ENCODE measurements around the gene LRP11. TPM values are rescaled to one million over a fixed set of nuclear protein-coding genes. Genes with fewer than 3 reads are reported as not detected.
A peak's percentile ranks its signal among the peaks of the same experiment; 100 is the strongest.
"Not testable (repeated sequence)": the region's sequence is repeated elsewhere in the genome, so short reads cannot be mapped to it uniquely, and the experiment has no call there.

LRP11 gene
- 0.29 TPM in 2 replicates for total RNA-seq

- ChIA-PET CTCF (interaction anchor here (1.0 to 5.0 kb wide), 3 partner anchors 16 to 28 kb away, joined by 3 to 25 read pairs (median 9); no protein-coding TSS in a partner anchor), POLR2A (interaction anchor here (0.9 kb wide), 1 partner anchor 13 kb away, joined by 3 read pairs; no protein-coding TSS in a partner anchor)
- intact Hi-C loops (cut with micrococcal nuclease) = loop anchor here (1.0 to 10.0 kb wide), 7 partner anchors 12 to 297 kb away; partner anchors contain the start of genes GINM1, RAET1G and ULBP2
- Mint-ChIP-seq H3K36me3 (ENCODE audit: low read depth) (no peaks in the 10 kb centered on the region), H3K9me3 (no peaks in the 10 kb centered on the region), H3K4me1 (peaks cover 14% of the 10 kb centered on the region), H3K27ac (no peak within 1 kb of the TSS), H3K27me3 (peaks cover 30% of the 10 kb centered on the region), H3K4me3 (peak within 1 kb of the TSS; percentile 81)
- no peak for TF ChIP-seq CTCF (IDR thresholded peaks at IDR 0.05)
- DNase-seq (peak; percentile 80), ATAC-seq (ENCODE audit: low read depth) (peak; percentile 91)
Measured at GRCh38 chr6:149863698-149864577, at the start of gene LRP11. Gene LRP11, minus strand, starts transcription at chr6:149864359. Its CDS starts 339 bp downstream, at chr6:149864020.

GRCh38 chr6:149913540-149914240 lies 49.5 kb upstream of the LRP11 start:
- no peak for TF ChIP-seq CTCF (IDR thresholded peaks at IDR 0.05)
- H3K27ac Mint-ChIP-seq = no peak overlapping the region
- H3K4me1 Mint-ChIP-seq = no peaks in the 10 kb centered on the region
- ChIA-PET CTCF (no interaction called here), POLR2A (no interaction called here)
- peaks cover 3% of the 10 kb centered on the region for H3K9me3 Mint-ChIP-seq
- H3K4me3 Mint-ChIP-seq = no peak overlapping the region
- DNase-seq (no peak), ATAC-seq (ENCODE audit: low read depth) (no peak)
- peaks cover 39% of the 10 kb centered on the region for H3K27me3 Mint-ChIP-seq
- H3K36me3 Mint-ChIP-seq (ENCODE audit: low read depth) = no peaks in the 10 kb centered on the region
- intact Hi-C loops (cut with micrococcal nuclease) = no loop called here

- Mint-ChIP-seq H3K4me1 (no peaks in the 10 kb centered on the region), H3K9me3 (peaks cover 5% of the 10 kb centered on the region), H3K27ac (no peak overlapping the region), H3K4me3 (no peak overlapping the region), H3K27me3 (peaks cover 33% of the 10 kb centered on the region), H3K36me3 (ENCODE audit: low read depth) (peaks cover under 1% of the 10 kb centered on the region)
- ChIA-PET POLR2A (no interaction called here), CTCF (no interaction called here)
- no peak for TF ChIP-seq CTCF (IDR thresholded peaks at IDR 0.05)
- no peak for DNase-seq
- ATAC-seq (ENCODE audit: low read depth) = no peak
- intact Hi-C loops (cut with micrococcal nuclease) = no loop called here
Measured at GRCh38 chr6:149913085-149913484, 48.9 kb upstream of the LRP11 start.

- H3K4me1 Mint-ChIP-seq; DNase-seq; H3K4me3 Mint-ChIP-seq; H3K9me3 Mint-ChIP-seq; POLR2A ChIA-PET; H3K27ac Mint-ChIP-seq; ATAC-seq (ENCODE audit: low read depth); intact Hi-C loops (cut with micrococcal nuclease); H3K36me3 Mint-ChIP-seq (ENCODE audit: low read depth); CTCF ChIA-PET: not testable (repeated sequence)
- H3K27me3 Mint-ChIP-seq = peaks cover 30% of the 10 kb centered on the region
Measured at GRCh38 chr6:149912680-149913079, 48.5 kb upstream of the LRP11 start.

GRCh38 chr6:149910721-149911151 lies 46.6 kb upstream of the LRP11 start:
- Mint-ChIP-seq H3K4me3 (no peak overlapping the region), H3K36me3 (ENCODE audit: low read depth) (peaks cover 1% of the 10 kb centered on the region), H3K27me3 (peaks cover 27% of the 10 kb centered on the region), H3K9me3 (peaks cover 10% of the 10 kb centered on the region), H3K4me1 (no peaks in the 10 kb centered on the region), H3K27ac (no peak overlapping the region)
- intact Hi-C loops (cut with micrococcal nuclease) = no loop called here
- DNase-seq (no peak), ATAC-seq (ENCODE audit: low read depth) (no peak)
- TF ChIP-seq CTCF (IDR thresholded peaks at IDR 0.05) = no peak
- ChIA-PET CTCF (no interaction called here), POLR2A (no interaction called here)
